CD4-positive, alpha-beta T cell treated with Interleukin-6 at 100 ng/mL for 8 hours (primary cell): ENCODE results near the gene MRPS12.

Experiments
- DNase-seq: peaks from one replicate; pipeline ENCODE4 v3.0.0-alpha.2; 2020; ENCODE audit warnings: mixed read lengths, low spot score

Gene MRPS12

GRCh38 chr19:38975214-38975860, 44.6 kb downstream of the MRPS12 start, which contains the start of gene FBXO17:
Gene FBXO17 (minus strand): TSS chr19:38975742. CDS start chr19:38950319, 25,423 bp downstream.
- no peak for DNase-seq

GRCh38 chr19:38975861-38976271, 45.1 kb downstream of the MRPS12 start:
- no peak for DNase-seq

GRCh38 chr19:38977445-38978325, 46.9 kb downstream of the MRPS12 start:
- no peak for DNase-seq

GRCh38 chr19:38978326-38978689, 47.6 kb downstream of the MRPS12 start:
- DNase-seq, result no peak

GRCh38 chr19:38979812-38980211, 49.1 kb downstream of the MRPS12 start:
- DNase-seq, result no peak

GRCh38 chr19:38980583-38981374, 50.0 kb downstream of the MRPS12 start:
- DNase-seq, result no peak
